GM12878 (cell line): ENCODE data around the gene HEPACAM.

Source experiments
- ETV6 ChIP-seq, 2 experiments: fragments of 450-650 bp in 1 of 2; IDR thresholded peaks in 1 of 2; conservative IDR thresholded peaks in 1 of 2; 2 replicates each; pipeline ENCODE4 v1.6.1; 2014; ENCODE audit warnings: antibody characterized with exemption in 1 of 2, borderline replicate concordance in 1 of 2, low read depth in 1 of 2, mild to moderate bottlenecking in 1 of 2, moderate library complexity in 1 of 2
- JUND ChIP-seq: IDR thresholded peaks from 2 replicates; pipeline ENCODE4 v1.6.1; 2012; ENCODE audit warnings: low read depth, mild to moderate bottlenecking, low read length, improper control_type of control experiment, moderate library complexity
- POLR2AphosphoS5 ChIP-seq: IDR thresholded peaks from 2 replicates; pipeline ENCODE4 v1.6.1; 2011; ENCODE audit warnings: mild to moderate bottlenecking, low read length, inconsistent platforms
- TAF1 ChIP-seq: IDR thresholded peaks from 2 replicates; pipeline ENCODE4 v1.6.1; 2011; ENCODE audit warnings: mild to moderate bottlenecking, low read depth, low read length, borderline replicate concordance
- TARDBP ChIP-seq: IDR thresholded peaks from 2 replicates; pipeline ENCODE4 v1.6.1; 2016; ENCODE audit warnings: borderline replicate concordance

- TF ChIP-seq JUND: no peak
- no peak for TF ChIP-seq TARDBP
- TF ChIP-seq POLR2AphosphoS5: no peak
- TF ChIP-seq ETV6 (conservative IDR thresholded peaks at IDR 0.05 in 1 of 2, IDR thresholded peaks at IDR 0.05 in 1 of 2; ENCODE audit: borderline replicate concordance in 1 of 2, low read depth in 1 of 2): no peak
- TF ChIP-seq TAF1: no peak
These were observed 43.7 kb downstream of the HEPACAM start for GRCh38 chr11:124892146-124892545.
